CD4-positive, alpha-beta T cell treated with Interleukin-21 for 1 hour (primary cell): Measurements from ENCODE around the gene PIN1.

Experiments
- DNase-seq: peaks from one replicate; pipeline ENCODE4 v3.0.0-alpha.2; 2020

PIN1 gene

GRCh38 chr19:9891609-9892373 is 56.7 kb downstream of the PIN1 start:
- no peak for DNase-seq
